Effector memory CD8-positive, alpha-beta T cell (primary cell): ENCODE results near the gene SMOC2.

ENCODE experiments used
- ATAC-seq: fragments of 150-1000 bp; cut with Tn5 transposase; replicated peaks from 2 replicates; pipeline ENCODE4 v1.10.0; 2021; ENCODE audit warnings: mild to moderate bottlenecking, moderate library complexity
- DNase-seq, 3 experiments: peaks; one replicate each; pipeline ENCODE4 v3.0.0; 2021
- H3K27ac Mint-ChIP-seq, 2 donors: one replicate each; pipeline ENCODE4 v1.8.0; 2022; ENCODE audit warnings: mild to moderate bottlenecking in 2 of 2, mixed read lengths in 2 of 2, moderate library complexity in 2 of 2
- H3K27me3 Mint-ChIP-seq, 2 donors: one replicate each; pipeline ENCODE4 v1.8.0; 2022; ENCODE audit warnings: mixed read lengths in 2 of 2
- H3K36me3 Mint-ChIP-seq: one replicate; pipeline ENCODE4 v1.8.0; 2022; ENCODE audit warnings: mild to moderate bottlenecking, moderate library complexity, mixed read lengths; ENCODE audit not compliant: insufficient read depth
- H3K4me1 Mint-ChIP-seq, 2 donors: one replicate each; pipeline ENCODE4 v1.8.0; 2022; ENCODE audit warnings: low read depth in 2 of 2, mixed read lengths in 2 of 2
- H3K4me3 Mint-ChIP-seq, 2 donors: one replicate each; pipeline ENCODE4 v1.8.0; 2022; ENCODE audit warnings: mild to moderate bottlenecking in 2 of 2, mixed read lengths in 2 of 2, moderate library complexity in 2 of 2
- H3K9me3 Mint-ChIP-seq, 2 donors: one replicate each; pipeline ENCODE4 v1.8.0; 2022; ENCODE audit warnings: mixed read lengths in 2 of 2

SMOC2 gene

DNA sequence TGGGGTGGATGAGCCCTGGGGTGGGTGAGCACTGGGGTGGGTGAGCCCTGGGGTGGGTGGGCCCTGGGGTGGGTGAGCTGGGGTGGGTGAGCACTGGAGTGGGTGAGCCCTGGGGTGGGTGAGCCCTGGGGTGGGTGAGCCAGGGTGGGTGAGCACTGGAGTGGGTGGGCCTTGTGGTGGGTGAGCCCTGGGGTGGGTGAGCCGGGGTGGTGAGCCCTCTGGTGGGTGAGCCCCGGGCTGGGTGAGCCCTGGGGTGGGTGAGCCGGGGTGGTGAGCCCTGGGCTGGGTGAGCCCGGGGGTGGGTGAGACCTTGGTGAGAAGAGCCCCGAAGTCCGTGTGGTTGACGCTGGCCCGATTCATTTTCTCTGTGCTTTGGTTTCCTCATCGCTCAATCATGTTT, 18.6 kb downstream of the SMOC2 start:
- DNase-seq, result no peak
- peaks cover 25 to 35% of the 10 kb centered on the region in 2 donors for H3K27me3 Mint-ChIP-seq

DNA sequence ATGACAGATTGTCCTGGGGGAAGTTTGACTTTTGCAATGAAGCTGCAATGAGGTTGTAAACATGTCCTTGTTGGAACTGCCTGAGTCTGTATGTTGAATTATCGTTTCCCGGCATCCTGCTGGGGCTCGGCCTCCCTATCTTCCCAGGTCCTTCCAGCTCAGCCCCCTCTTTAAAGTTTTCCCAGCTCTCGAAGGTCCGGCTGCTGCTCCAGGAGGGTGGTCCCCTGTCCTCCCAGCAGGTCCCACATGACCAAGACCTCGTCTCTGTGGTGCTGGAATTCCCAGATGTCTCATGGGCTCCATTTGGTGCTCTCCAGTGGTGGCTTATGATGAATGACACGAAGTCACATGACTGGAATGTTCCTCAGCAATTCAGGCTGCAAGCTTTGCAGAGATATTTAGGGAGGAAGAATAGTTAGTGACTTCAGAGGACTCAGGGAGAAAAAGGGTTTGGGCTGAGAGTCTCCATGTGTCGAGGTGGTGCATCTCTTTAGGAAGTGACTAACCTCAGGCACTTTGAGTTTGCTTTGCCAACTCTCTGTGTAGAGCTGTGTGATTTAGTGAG, 21.4 kb downstream of the SMOC2 start:
- DNase-seq (no peak), ATAC-seq (no peak)
- peaks cover 22 to 35% of the 10 kb centered on the region in 2 donors for H3K27me3 Mint-ChIP-seq
- no peak overlapping the region for H3K4me3 Mint-ChIP-seq
- H3K36me3 Mint-ChIP-seq, result no peaks in the 10 kb centered on the region
- no peak overlapping the region for H3K27ac Mint-ChIP-seq
- H3K4me1 Mint-ChIP-seq, result no peaks in the 10 kb centered on the region
- H3K9me3 Mint-ChIP-seq, result no peaks in the 10 kb centered on the region

More for the DNA sequence above, 18.6 kb downstream of the SMOC2 start:
- Mint-ChIP-seq H3K4me1 (no peaks in the 10 kb centered on the region), H3K36me3 (no peaks in the 10 kb centered on the region), H3K4me3 (no peak overlapping the region), H3K27ac (no peak overlapping the region), H3K9me3 (no peaks in the 10 kb centered on the region)
- ATAC-seq, result no peak

DNA sequence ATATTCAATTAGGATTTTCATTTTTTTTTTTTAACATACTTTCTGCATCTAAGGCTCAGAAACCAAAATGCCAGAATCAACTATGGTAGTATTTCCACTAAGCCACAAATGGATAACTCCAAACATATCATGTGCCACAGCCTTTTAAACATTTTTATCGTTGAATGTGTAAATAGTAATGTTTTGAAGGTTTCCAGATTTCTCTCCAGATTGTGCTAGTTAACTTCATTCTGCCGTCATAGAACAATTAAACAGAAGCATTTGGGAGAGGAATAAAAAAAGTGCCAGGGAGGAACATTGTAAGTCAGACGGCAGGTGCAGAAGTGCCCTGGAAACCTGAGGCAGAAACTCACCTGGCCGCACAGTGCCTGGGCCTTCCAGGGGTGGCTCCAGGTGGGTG, 23.6 kb downstream of the SMOC2 start:
- H3K4me1 Mint-ChIP-seq, result no peaks in the 10 kb centered on the region
- H3K27ac Mint-ChIP-seq, result no peak overlapping the region
- no peak for DNase-seq
- no peaks in the 10 kb centered on the region for H3K36me3 Mint-ChIP-seq
- no peaks in the 10 kb centered on the region for H3K9me3 Mint-ChIP-seq
- ATAC-seq, result no peak
- H3K27me3 Mint-ChIP-seq, result peaks cover 17 to 24% of the 10 kb centered on the region in 2 donors
- no peak overlapping the region for H3K4me3 Mint-ChIP-seq

DNA sequence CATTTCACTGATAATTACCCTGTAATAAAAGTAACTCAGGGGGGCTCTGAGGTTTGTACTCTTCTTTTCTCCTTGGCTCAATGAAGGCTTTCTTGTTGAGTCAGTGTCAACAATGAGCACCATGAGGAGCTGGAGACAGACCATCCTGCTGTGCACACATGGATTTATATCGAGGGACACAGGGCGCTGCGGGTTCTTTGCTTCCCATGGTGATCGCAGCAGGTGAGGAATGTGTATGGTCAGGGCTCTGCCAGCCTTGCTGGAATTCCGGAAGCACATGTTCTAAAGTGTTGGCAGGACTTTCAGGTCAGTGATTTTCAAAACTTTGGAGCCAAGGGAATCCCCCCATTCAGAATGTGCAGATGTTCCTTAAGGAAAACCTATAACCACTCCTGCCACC, 27.1 kb downstream of the SMOC2 start:
- Mint-ChIP-seq H3K36me3 (no peaks in the 10 kb centered on the region), H3K4me3 (no peak overlapping the region), H3K27ac (no peak overlapping the region), H3K27me3 (peaks cover 14 to 15% of the 10 kb centered on the region in 2 donors), H3K9me3 (no peaks in the 10 kb centered on the region), H3K4me1 (no peaks in the 10 kb centered on the region)
- DNase-seq (no peak), ATAC-seq (no peak)

DNA sequence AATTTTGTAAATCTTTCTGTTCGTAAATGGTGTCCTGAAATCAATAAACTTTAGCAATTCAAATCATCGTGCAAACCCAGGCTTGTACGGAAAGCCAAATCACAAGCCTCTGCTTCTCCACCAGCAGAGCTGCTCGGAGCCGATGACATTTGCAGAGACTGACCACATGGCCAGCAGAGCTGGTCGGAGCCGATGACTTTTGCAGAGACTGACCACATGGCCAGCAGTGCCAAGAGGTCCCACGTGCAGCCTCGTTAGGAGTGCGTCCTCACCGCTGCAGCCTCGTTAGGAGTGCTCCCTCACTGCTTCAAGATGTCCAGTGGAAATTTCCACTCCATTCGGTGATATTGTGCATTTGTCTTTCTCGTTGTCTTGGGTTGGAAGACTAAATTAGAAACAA, 28.5 kb downstream of the SMOC2 start:
- Mint-ChIP-seq H3K27me3 (peaks cover 14% of the 10 kb centered on the region in 2 donors), H3K36me3 (no peaks in the 10 kb centered on the region), H3K9me3 (no peaks in the 10 kb centered on the region), H3K27ac (no peak overlapping the region), H3K4me1 (no peaks in the 10 kb centered on the region), H3K4me3 (no peak overlapping the region)
- ATAC-seq (no peak), DNase-seq (no peak)

DNA sequence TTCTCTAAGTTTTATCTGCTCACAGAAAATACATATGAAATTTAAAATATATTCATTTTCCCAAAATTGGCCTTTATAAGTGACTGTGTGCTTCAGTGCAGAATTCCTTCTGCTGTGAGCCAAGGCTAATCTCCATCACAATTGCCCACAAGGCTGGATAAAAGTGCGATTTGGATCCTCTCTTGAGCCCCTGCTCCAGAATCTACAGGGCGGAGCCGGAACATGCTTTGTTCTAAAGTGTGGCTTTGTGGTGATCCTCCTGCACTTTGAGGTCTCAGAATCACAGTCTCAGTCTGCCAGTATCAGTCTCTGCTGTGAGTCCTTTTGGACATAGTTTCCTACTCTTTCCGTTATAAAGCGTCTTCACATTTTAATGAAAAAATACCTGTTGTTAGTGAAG, 28.9 kb downstream of the SMOC2 start:
- ATAC-seq, result no peak
- DNase-seq, result no peak
- H3K27ac Mint-ChIP-seq, result no peak overlapping the region
- no peaks in the 10 kb centered on the region for H3K9me3 Mint-ChIP-seq
- H3K36me3 Mint-ChIP-seq, result no peaks in the 10 kb centered on the region
- H3K4me3 Mint-ChIP-seq, result no peak overlapping the region
- no peaks in the 10 kb centered on the region for H3K4me1 Mint-ChIP-seq
- H3K27me3 Mint-ChIP-seq, result peaks cover 18% of the 10 kb centered on the region in 2 donors

- no peak for ATAC-seq
- Mint-ChIP-seq H3K36me3 (no peaks in the 10 kb centered on the region), H3K27me3 (peaks cover 29 to 33% of the 10 kb centered on the region in 2 donors), H3K4me1 (no peaks in the 10 kb centered on the region), H3K4me3 (no peak overlapping the region), H3K9me3 (no peaks in the 10 kb centered on the region), H3K27ac (no peak overlapping the region)
- DNase-seq, result no peak
These were observed 31.4 kb downstream of the SMOC2 start for GRCh38 chr6:168472363-168472762.

DNA sequence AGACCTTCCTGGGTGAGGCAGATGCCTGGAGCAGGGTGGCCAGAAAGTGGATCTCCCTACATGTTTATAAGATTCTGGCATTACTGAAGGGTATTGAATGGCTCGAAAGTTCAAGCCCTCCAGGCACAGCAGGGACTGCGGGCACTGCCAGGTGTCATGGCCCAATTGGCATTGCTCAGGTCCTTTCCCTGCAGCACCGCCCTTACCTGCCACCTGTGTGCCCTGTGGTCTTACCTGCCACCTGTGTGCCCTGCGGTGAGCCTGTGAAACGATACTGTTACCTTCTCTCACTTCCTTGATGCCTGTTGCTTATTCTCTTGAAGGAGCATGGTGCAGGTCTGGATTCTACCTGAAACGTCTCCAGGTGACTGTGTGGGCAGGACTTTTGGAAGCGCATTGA, 32.2 kb downstream of the SMOC2 start:
- Mint-ChIP-seq H3K4me1 (no peaks in the 10 kb centered on the region), H3K27ac (no peak overlapping the region), H3K9me3 (peaks cover 0 to 2% of the 10 kb centered on the region in 2 donors), H3K4me3 (no peak overlapping the region), H3K27me3 (peaks cover 36 to 37% of the 10 kb centered on the region in 2 donors), H3K36me3 (no peaks in the 10 kb centered on the region)
- ATAC-seq (no peak), DNase-seq (no peak)

- H3K36me3 Mint-ChIP-seq, result no peaks in the 10 kb centered on the region
These were observed 34.4 kb downstream of the SMOC2 start for GRCh38 chr6:168475188-168476013.

DNA sequence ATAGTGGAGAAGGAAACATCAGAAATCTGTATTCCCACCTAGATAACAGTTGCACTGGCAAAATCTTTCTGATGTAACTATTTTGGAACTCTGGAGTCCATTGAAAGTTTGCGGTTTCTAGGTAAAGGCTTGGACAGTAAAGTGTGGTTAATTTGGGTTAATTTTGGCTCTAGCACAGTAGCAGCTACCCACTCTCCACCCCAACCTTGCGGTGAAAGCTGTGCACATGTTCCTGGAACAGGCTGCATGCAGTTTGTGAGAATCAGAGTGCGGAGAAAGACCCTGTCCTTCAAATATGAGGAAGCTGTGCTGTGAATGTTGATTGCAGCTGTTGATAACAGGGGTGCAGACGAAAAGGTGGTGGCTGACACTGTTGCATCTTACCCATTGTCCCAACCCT, 38.4 kb downstream of the SMOC2 start:
- H3K27me3 Mint-ChIP-seq, result peaks cover 26 to 32% of the 10 kb centered on the region in 2 donors
- peaks cover 0 to 2% of the 10 kb centered on the region in 2 donors for H3K4me1 Mint-ChIP-seq
- no peak overlapping the region for H3K27ac Mint-ChIP-seq
- H3K36me3 Mint-ChIP-seq, result no peaks in the 10 kb centered on the region
- DNase-seq (no peak), ATAC-seq (no peak)
- H3K4me3 Mint-ChIP-seq, result no peak overlapping the region
- peaks cover 4 to 10% of the 10 kb centered on the region in 2 donors for H3K9me3 Mint-ChIP-seq

More at GRCh38 chr6:168475188-168476013, 34.4 kb downstream of the SMOC2 start:
- H3K27me3 Mint-ChIP-seq, result peaks cover 40% of the 10 kb centered on the region in 2 donors
- no peak for ATAC-seq
- H3K27ac Mint-ChIP-seq, result no peak overlapping the region
- no peaks in the 10 kb centered on the region for H3K4me1 Mint-ChIP-seq
- DNase-seq, result no peak
- H3K4me3 Mint-ChIP-seq, result no peak overlapping the region
- peaks cover 4 to 7% of the 10 kb centered on the region in 2 donors for H3K9me3 Mint-ChIP-seq

DNA sequence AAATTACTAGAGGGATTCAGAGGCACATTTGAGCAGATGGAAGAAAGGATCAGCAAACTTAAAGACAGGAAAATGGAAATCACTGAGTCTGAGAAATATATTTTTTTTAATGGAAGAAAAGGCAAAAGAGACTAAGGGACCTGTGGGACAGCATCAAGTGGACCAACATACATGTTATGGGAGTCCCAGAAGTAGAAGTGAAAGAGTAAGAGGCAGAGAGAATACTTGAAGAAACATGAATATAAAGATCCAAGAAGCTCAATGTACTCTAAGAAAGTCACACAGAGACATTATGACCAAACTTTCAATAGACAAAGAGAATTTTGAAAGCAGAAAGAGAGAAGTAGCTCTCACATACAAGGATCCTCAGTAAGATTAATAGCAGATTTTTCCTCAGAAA, 39.5 kb downstream of the SMOC2 start:
- peaks cover 4 to 10% of the 10 kb centered on the region in 2 donors for H3K9me3 Mint-ChIP-seq
- peaks cover 0 to 2% of the 10 kb centered on the region in 2 donors for H3K4me1 Mint-ChIP-seq
- H3K27me3 Mint-ChIP-seq, result peaks cover 16 to 22% of the 10 kb centered on the region in 2 donors
- no peaks in the 10 kb centered on the region for H3K36me3 Mint-ChIP-seq
- DNase-seq (no peak), ATAC-seq (no peak)
- H3K4me3 Mint-ChIP-seq, result no peak overlapping the region
- no peak overlapping the region for H3K27ac Mint-ChIP-seq

- Mint-ChIP-seq H3K36me3 (no peaks in the 10 kb centered on the region), H3K9me3 (no peaks in the 10 kb centered on the region)
These were observed 44.8 kb downstream of the SMOC2 start for GRCh38 chr6:168485818-168486217.

DNA sequence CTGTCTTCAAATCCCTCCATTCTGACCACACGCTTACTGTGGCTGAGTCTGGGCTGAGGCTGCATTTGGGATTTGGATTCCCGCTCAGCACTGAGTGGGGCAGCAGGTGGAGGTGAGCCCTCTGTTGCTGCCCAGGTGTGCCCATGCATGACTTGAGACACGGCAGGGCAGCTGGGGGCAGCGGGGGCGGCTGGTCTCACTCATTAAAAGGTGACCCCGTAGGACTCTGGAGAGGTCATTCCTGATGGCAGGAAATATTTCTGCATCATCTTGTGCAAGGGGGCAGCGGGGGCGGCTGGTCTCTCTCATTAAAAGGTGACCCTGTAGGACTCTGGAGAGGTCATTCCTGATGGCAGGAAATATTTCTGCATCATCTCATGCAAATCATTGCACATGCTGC, 49.8 kb downstream of the SMOC2 start:
- Mint-ChIP-seq H3K36me3 (no peaks in the 10 kb centered on the region), H3K4me1 (no peaks in the 10 kb centered on the region), H3K4me3 (no peak overlapping the region), H3K27me3 (peaks cover 21 to 31% of the 10 kb centered on the region in 2 donors), H3K9me3 (no peaks in the 10 kb centered on the region), H3K27ac (no peak overlapping the region)
- ATAC-seq (no peak), DNase-seq (no peak)

More at GRCh38 chr6:168485818-168486217, 44.8 kb downstream of the SMOC2 start:
- no peak for DNase-seq
- Mint-ChIP-seq H3K4me3 (no peak overlapping the region), H3K27me3 (peaks cover 19 to 24% of the 10 kb centered on the region in 2 donors), H3K27ac (no peak overlapping the region), H3K4me1 (peaks cover 0 to 2% of the 10 kb centered on the region in 2 donors)
- no peak for ATAC-seq

GRCh38 chr6:168493976-168494375, 53.0 kb downstream of the SMOC2 start:
- H3K4me1 Mint-ChIP-seq, result no peaks in the 10 kb centered on the region
- no peak overlapping the region for H3K4me3 Mint-ChIP-seq
- H3K27me3 Mint-ChIP-seq, result peaks cover 12 to 25% of the 10 kb centered on the region in 2 donors
- H3K27ac Mint-ChIP-seq, result no peak overlapping the region
- DNase-seq (no peak), ATAC-seq (no peak)
- H3K36me3 Mint-ChIP-seq, result no peaks in the 10 kb centered on the region
- no peaks in the 10 kb centered on the region for H3K9me3 Mint-ChIP-seq
